ENCODE measurements around the gene BHMT2.
A peak's percentile ranks its signal among the peaks of the same experiment; 100 is the strongest.

BHMT2 gene

GRCh38 chr5:79119486-79119885, 49.9 kb downstream of the BHMT2 start:
- DNase-seq: no peak

DNA sequence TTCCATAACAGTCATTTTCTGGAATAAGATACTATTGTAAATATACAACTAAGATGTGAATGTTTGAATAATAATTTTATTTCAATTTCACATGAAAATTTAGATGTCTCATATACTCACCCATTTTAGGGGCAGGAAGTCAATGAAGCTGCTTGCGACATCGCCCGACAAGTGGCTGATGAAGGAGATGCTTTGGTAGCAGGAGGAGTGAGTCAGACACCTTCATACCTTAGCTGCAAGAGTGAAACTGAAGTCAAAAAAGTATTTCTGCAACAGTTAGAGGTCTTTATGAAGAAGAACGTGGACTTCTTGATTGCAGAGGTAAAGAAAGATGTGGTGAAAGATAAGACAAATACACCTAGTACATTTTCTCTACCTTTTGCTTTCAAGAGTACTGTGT, 50.7 kb downstream of the BHMT2 start:
- no peak for DNase-seq

GRCh38 chr5:79122973-79123372, 53.4 kb downstream of the BHMT2 start:
- DNase-seq: no peak

GRCh38 chr5:79124607-79125006, 55.0 kb downstream of the BHMT2 start:
- DNase-seq: no peak

GRCh38 chr5:79130781-79131180, 61.2 kb downstream of the BHMT2 start:
- peak in 1 of 51 donors; percentile 1 for DNase-seq

GRCh38 chr5:79133121-79133656, 63.6 kb downstream of the BHMT2 start:
- DNase-seq: no peak

GRCh38 chr5:79133657-79134451, 64.3 kb downstream of the BHMT2 start:
- peak in 38 of 51 donors; percentile 1 to 74 (median 24) for DNase-seq

GRCh38 chr5:79135790-79136553, 66.4 kb downstream of the BHMT2 start:
- no peak for DNase-seq

GRCh38 chr5:79136618-79137017, 67.1 kb downstream of the BHMT2 start:
- no peak for DNase-seq

Measured in hypothalamus (tissue), 51 donors.